H9 (cell line): ENCODE data around the gene XIAP. TPM values are rescaled to one million over a fixed set of nuclear protein-coding genes. Genes with fewer than 3 reads are reported as not detected.

Experiments
- DNase-seq: peaks from one replicate; pipeline ENCODE4 v3.0.0-alpha.2; 2017
- H2AFZ ChIP-seq: one replicate; pipeline ENCODE4 v1.6.1; 2013; ENCODE audit warnings: mild to moderate bottlenecking, low read length, control low read depth, moderate library complexity
- H2AK5ac ChIP-seq: 2 replicates; pipeline ENCODE4 v1.6.1; 2013; ENCODE audit warnings: low read length, control low read depth, mixed read lengths; ENCODE audit not compliant: insufficient read length
- H2BK120ac ChIP-seq: one replicate; pipeline ENCODE4 v1.6.1; 2013; ENCODE audit warnings: low read depth, mild to moderate bottlenecking, low read length, control low read depth, inconsistent platforms; ENCODE audit not compliant: poor library complexity, severe bottlenecking
- H2BK12ac ChIP-seq: 2 replicates; pipeline ENCODE4 v1.6.1; 2013; ENCODE audit warnings: low read length, control low read depth, mixed read lengths, low read depth; ENCODE audit not compliant: insufficient read length
- H2BK15ac ChIP-seq: 2 replicates; pipeline ENCODE4 v1.6.1; 2013; ENCODE audit warnings: low read depth, low read length, control low read depth
- H2BK20ac ChIP-seq: one replicate; pipeline ENCODE4 v1.6.1; 2013; ENCODE audit warnings: low read depth, mild to moderate bottlenecking, low read length, control low read depth, inconsistent platforms; ENCODE audit not compliant: poor library complexity, severe bottlenecking
- H2BK5ac ChIP-seq: 2 replicates; pipeline ENCODE4 v1.6.1; 2013; ENCODE audit warnings: low read length, control low read depth, mixed read lengths; ENCODE audit not compliant: insufficient read length
- H3K14ac ChIP-seq: 2 replicates; pipeline ENCODE4 v1.6.1; 2013; ENCODE audit warnings: low read length, control low read depth; ENCODE audit not compliant: insufficient read depth
- H3K18ac ChIP-seq: 2 replicates; pipeline ENCODE4 v1.6.1; 2013; ENCODE audit warnings: low read depth, mild to moderate bottlenecking, mixed read lengths, low read length, control low read depth; ENCODE audit not compliant: insufficient read length
- H3K23ac ChIP-seq: 2 replicates; pipeline ENCODE4 v1.6.1; 2013; ENCODE audit warnings: low read length, control low read depth, mixed read lengths, low read depth; ENCODE audit not compliant: insufficient read length
- H3K23me2 ChIP-seq: 2 replicates; pipeline ENCODE4 v1.6.1; 2013; ENCODE audit warnings: low read depth, mild to moderate bottlenecking, mixed read lengths, low read length, control low read depth; ENCODE audit not compliant: insufficient read length, poor library complexity, severe bottlenecking
- H3K27ac ChIP-seq: 2 replicates; pipeline ENCODE4 v1.5.1; 2013; ENCODE audit warnings: low read length, control low read depth, mixed read lengths, low read depth; ENCODE audit not compliant: insufficient read length
- H3K27me3 ChIP-seq: 2 replicates; pipeline ENCODE4 v1.6.1; 2013; ENCODE audit warnings: low read length, control low read depth, inconsistent platforms; ENCODE audit not compliant: insufficient read depth
- H3K4ac ChIP-seq: 2 replicates; pipeline ENCODE4 v1.6.1; 2013; ENCODE audit warnings: low read depth, mild to moderate bottlenecking, control low read depth, inconsistent platforms, low read length, moderate library complexity
- H3K4me1 ChIP-seq: 2 replicates; pipeline ENCODE4 v1.6.1; 2013; ENCODE audit warnings: low read length, control low read depth, inconsistent platforms; ENCODE audit not compliant: insufficient read depth
- H3K4me2 ChIP-seq: 2 replicates; pipeline ENCODE4 v1.6.1; 2013; ENCODE audit warnings: low read length, control low read depth, mixed read lengths; ENCODE audit not compliant: insufficient read length, insufficient read depth
- H3K56ac ChIP-seq: 2 replicates; pipeline ENCODE4 v1.6.1; 2013; ENCODE audit warnings: low read depth, mild to moderate bottlenecking, mixed read lengths, low read length, control low read depth; ENCODE audit not compliant: insufficient read length
- H3K79me1 ChIP-seq: 2 replicates; pipeline ENCODE4 v1.6.1; 2013; ENCODE audit warnings: low read depth, mild to moderate bottlenecking, moderate library complexity, low read length, control low read depth, inconsistent platforms; ENCODE audit not compliant: insufficient read depth, poor library complexity, severe bottlenecking
- H3K79me2 ChIP-seq: 2 replicates; pipeline ENCODE4 v1.6.1; 2013; ENCODE audit warnings: low read length, control low read depth, inconsistent platforms; ENCODE audit not compliant: insufficient read depth
- H3K9ac ChIP-seq: 2 replicates; pipeline ENCODE4 v1.6.1; 2013; ENCODE audit warnings: low read length, control low read depth, mixed read lengths; ENCODE audit not compliant: insufficient read length; ENCODE audit errors: extremely low read depth
- H3K9me3 ChIP-seq: one replicate; pipeline ENCODE4 v1.6.1; 2013; ENCODE audit warnings: low read depth, low read length, inconsistent platforms; ENCODE audit not compliant: control insufficient read depth
- H3T11ph ChIP-seq: one replicate; pipeline ENCODE4 v1.6.1; 2013; ENCODE audit warnings: mild to moderate bottlenecking, low read length, control low read depth, inconsistent platforms
- H4K20me1 ChIP-seq: one replicate; pipeline ENCODE4 v1.6.1; 2013; ENCODE audit not compliant: control insufficient read depth, insufficient read length, insufficient read depth
- H4K5ac ChIP-seq: 2 replicates; pipeline ENCODE4 v1.6.1; 2013; ENCODE audit warnings: low read depth, mild to moderate bottlenecking, mixed read lengths, low read length, control low read depth; ENCODE audit not compliant: insufficient read length
- H4K8ac ChIP-seq: replicated peaks from 2 replicates; pipeline ENCODE4 v1.6.1; 2013; ENCODE audit warnings: low read length, control low read depth, mixed read lengths, low read depth; ENCODE audit not compliant: insufficient read length
- H4K91ac ChIP-seq: 2 replicates; pipeline ENCODE4 v1.6.1; 2013; ENCODE audit warnings: low read depth, mild to moderate bottlenecking, moderate library complexity, mixed read lengths, low read length, control low read depth; ENCODE audit not compliant: insufficient read length
- H3K27ac Mint-ChIP-seq, 3 experiments: 2 replicates in 2 of 3; 3 replicates in 1 of 3; pipeline ENCODE4 v1.8.0; 2020 to 2021; ENCODE audit warnings: mixed read lengths in 3 of 3, mild to moderate bottlenecking in 1 of 3, moderate library complexity in 1 of 3
- H3K27me3 Mint-ChIP-seq: 2 replicates; pipeline ENCODE4 v1.8.0; 2021; ENCODE audit warnings: low read depth, mild to moderate bottlenecking, moderate library complexity, mixed read lengths
- H3K36me3 Mint-ChIP-seq, 3 experiments: 2 replicates in 2 of 3; 3 replicates in 1 of 3; pipeline ENCODE4 v1.8.0; 2020 to 2021; ENCODE audit warnings: low read depth in 3 of 3, mixed read lengths in 3 of 3; ENCODE audit not compliant: insufficient read depth in 1 of 3
- H3K4me1 Mint-ChIP-seq, 2 experiments: 2 replicates each; pipeline ENCODE4 v1.8.0; 2020; ENCODE audit warnings: mixed read lengths in 2 of 2
- H3K4me3 Mint-ChIP-seq, 2 experiments: 2 replicates in 1 of 2; 3 replicates in 1 of 2; pipeline ENCODE4 v1.8.0; 2020 to 2021; ENCODE audit warnings: mild to moderate bottlenecking in 2 of 2, mixed read lengths in 2 of 2, moderate library complexity in 1 of 2
- H3K9me3 Mint-ChIP-seq, 2 experiments: 2 replicates in 1 of 2; 3 replicates in 1 of 2; pipeline ENCODE4 v1.8.0; 2020; ENCODE audit warnings: mild to moderate bottlenecking in 2 of 2, mixed read lengths in 2 of 2, moderate library complexity in 1 of 2
- WGBS: extraction: QIAGEN DNeasy Blood & Tissue Kit; methylation state at CpG from one replicate; pipeline ENCODE4 v1.1.7; 2013; ENCODE audit warnings: missing lambda C conversion rate, low lambda C conversion rate, mixed read lengths; ENCODE audit not compliant: insufficient read length; ENCODE audit errors: extremely low coverage; 5-methylcytosine and 5-hydroxymethylcytosine counted together
- total RNA-seq: library from RNA; stranded (reverse); gene quantifications from 2 replicates; pipeline ENCODE4 v1.2.1, GENCODE V29; 2021
- TF ChIP-seq, protein P1 (sequence below): fragments of 200-600 bp; sonication (generic); conservative IDR thresholded peaks from 3 replicates; pipeline ENCODE4 v1.8.0; 2021; ENCODE audit warnings: antibody characterized with exemption, mild to moderate bottlenecking

The XIAP gene
- total RNA-seq, 1 experiment from 2014 or later, result 40.5 TPM

GRCh38 chrX:123860983-123861382 is 1.1 kb downstream of the XIAP start:
- Histone ChIP-seq H3K23ac (no peak overlapping the region), H2AFZ (no peak overlapping the region), H3K23me2 (no peaks in the 10 kb centered on the region), H3K9ac (peak overlapping the region; percentile 61), H3K79me2 (no peaks in the 10 kb centered on the region; the same call in 1 of the 2 replicates), H4K8ac (no peak overlapping the region), H3K14ac (no peak overlapping the region), H3K9me3 (peaks cover 9% of the 10 kb centered on the region), H3K4ac (no peak overlapping the region), H3K56ac (no peak overlapping the region), H2BK5ac (no peak overlapping the region), H4K5ac (no peak overlapping the region), H3K79me1 (no peaks in the 10 kb centered on the region), H3K27ac (no peak overlapping the region), H3K4me1 (no peaks in the 10 kb centered on the region), H3T11ph (no peak overlapping the region), H4K91ac (no peak overlapping the region), H4K20me1 (no peaks in the 10 kb centered on the region), H2BK120ac (no peak overlapping the region), H3K27me3 (no peaks in the 10 kb centered on the region), H2BK15ac (no peak overlapping the region), H3K18ac (no peak overlapping the region), H2BK20ac (no peak overlapping the region), H2AK5ac (no peak overlapping the region), H2BK12ac (no peak overlapping the region), H3K4me2 (peak overlapping the region; percentile 43)
- DNase-seq, result no peak
- no CpG with 5 or more reads among the region's 4 CpGs for WGBS
- H3K27ac Mint-ChIP-seq, result peak overlapping the region; percentile 93 to 98 (median 94); a peak in 4 of 7 replicates
- TF ChIP-seq, protein P1, sequence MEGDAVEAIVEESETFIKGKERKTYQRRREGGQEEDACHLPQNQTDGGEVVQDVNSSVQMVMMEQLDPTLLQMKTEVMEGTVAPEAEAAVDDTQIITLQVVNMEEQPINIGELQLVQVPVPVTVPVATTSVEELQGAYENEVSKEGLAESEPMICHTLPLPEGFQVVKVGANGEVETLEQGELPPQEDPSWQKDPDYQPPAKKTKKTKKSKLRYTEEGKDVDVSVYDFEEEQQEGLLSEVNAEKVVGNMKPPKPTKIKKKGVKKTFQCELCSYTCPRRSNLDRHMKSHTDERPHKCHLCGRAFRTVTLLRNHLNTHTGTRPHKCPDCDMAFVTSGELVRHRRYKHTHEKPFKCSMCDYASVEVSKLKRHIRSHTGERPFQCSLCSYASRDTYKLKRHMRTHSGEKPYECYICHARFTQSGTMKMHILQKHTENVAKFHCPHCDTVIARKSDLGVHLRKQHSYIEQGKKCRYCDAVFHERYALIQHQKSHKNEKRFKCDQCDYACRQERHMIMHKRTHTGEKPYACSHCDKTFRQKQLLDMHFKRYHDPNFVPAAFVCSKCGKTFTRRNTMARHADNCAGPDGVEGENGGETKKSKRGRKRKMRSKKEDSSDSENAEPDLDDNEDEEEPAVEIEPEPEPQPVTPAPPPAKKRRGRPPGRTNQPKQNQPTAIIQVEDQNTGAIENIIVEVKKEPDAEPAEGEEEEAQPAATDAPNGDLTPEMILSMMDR, result no peak
- H3K4me1 Mint-ChIP-seq, result peaks cover 12 to 23% of the 10 kb centered on the region in 2 experiments
- H3K27me3 Mint-ChIP-seq, result no peaks in the 10 kb centered on the region
- H3K36me3 Mint-ChIP-seq, result peaks cover 4 to 10% (median 7%) of the 10 kb centered on the region in 3 experiments; a peak in 6 of 7 replicates
- peak overlapping the region; percentile 82 to 94 for H3K4me3 Mint-ChIP-seq
- peaks cover 13 to 63% of the 10 kb centered on the region in 2 experiments; a peak in 3 of 5 replicates for H3K9me3 Mint-ChIP-seq
